Progenitor cell of endocrine pancreas (in vitro differentiated cells): ENCODE measurements around the gene NR3C1. TPM values are rescaled to one million over a fixed set of nuclear protein-coding genes. Genes with fewer than 3 reads are reported as not detected.

Source experiments
- DNase-seq: peaks from one replicate; pipeline ENCODE4 v3.0.0; 2021; ENCODE audit warnings: low spot score; ENCODE audit not compliant: unreplicated experiment
- H3K27ac Mint-ChIP-seq: 2 replicates; pipeline ENCODE4 v1.8.0; 2021; ENCODE audit warnings: mild to moderate bottlenecking, moderate library complexity, mixed read lengths
- H3K27me3 Mint-ChIP-seq: 2 replicates; pipeline ENCODE4 v1.8.0; 2021; ENCODE audit warnings: mixed read lengths
- H3K36me3 Mint-ChIP-seq: 2 replicates; pipeline ENCODE4 v1.8.0; 2022; ENCODE audit warnings: mixed read lengths; ENCODE audit not compliant: insufficient read depth
- H3K4me1 Mint-ChIP-seq: 2 replicates; pipeline ENCODE4 v1.8.0; 2021; ENCODE audit warnings: low read depth, mixed read lengths
- H3K4me3 Mint-ChIP-seq: 2 replicates; pipeline ENCODE4 v1.8.0; 2021; ENCODE audit warnings: low read depth, mild to moderate bottlenecking, moderate library complexity, mixed read lengths
- H3K9me3 Mint-ChIP-seq: 2 replicates; pipeline ENCODE4 v1.8.0; 2021; ENCODE audit warnings: low read depth, mixed read lengths
- CTCF ChIP-seq: fragments of 200-600 bp; sonication (generic); IDR thresholded peaks from one replicate; pipeline ENCODE4 v1.5.0; 2021; ENCODE audit warnings: antibody characterized with exemption, mild to moderate bottlenecking; ENCODE audit not compliant: unreplicated experiment
- total RNA-seq: library from RNA; stranded (reverse); gene quantifications from 2 replicates; pipeline ENCODE4 v1.2.1, GENCODE V29; 2021

Gene NR3C1
- total RNA-seq, 1 donor from 2014 or later, result 6.7 TPM

DNA sequence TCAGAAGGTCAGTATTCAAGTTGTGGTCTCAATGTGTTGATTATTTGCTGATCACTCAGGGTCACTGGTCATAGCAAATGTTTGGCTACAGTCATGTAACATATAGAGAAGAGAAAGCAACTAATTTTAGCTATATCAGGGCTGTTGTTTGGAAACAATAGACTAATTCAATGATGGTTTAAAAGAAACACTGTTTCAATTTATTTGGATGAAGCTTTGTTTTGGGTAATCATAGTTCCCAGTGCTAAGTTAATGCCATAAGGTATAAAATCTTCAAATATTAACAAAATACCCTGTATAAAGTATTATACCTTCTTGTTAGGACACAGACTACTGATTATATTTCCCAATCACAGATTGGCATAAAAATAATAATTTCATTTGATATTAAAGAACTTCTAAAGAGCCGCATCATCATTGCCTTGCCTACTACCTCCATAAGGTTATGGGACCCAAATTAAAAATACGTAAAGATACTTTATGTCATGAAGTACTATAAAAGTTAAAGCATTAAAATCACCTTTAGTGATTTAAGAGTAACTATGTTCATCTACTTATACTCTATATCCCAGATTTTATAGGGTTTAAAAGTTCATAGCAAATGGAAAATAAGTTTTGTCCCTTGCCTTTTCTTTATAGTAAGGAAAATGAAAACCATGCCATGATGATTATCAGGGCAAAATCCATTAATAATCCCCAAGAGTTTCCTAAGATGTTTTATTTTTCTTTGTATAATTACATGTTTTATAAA, 6.0 kb downstream of the NR3C1 start:
- no peak for TF ChIP-seq CTCF
- no peak for DNase-seq
- Mint-ChIP-seq H3K4me3 (no peak overlapping the region), H3K4me1 (peaks cover 23% of the 10 kb centered on the region), H3K27me3 (peaks cover 40% of the 10 kb centered on the region), H3K36me3 (no peaks in the 10 kb centered on the region), H3K27ac (no peak overlapping the region), H3K9me3 (no peaks in the 10 kb centered on the region)

DNA sequence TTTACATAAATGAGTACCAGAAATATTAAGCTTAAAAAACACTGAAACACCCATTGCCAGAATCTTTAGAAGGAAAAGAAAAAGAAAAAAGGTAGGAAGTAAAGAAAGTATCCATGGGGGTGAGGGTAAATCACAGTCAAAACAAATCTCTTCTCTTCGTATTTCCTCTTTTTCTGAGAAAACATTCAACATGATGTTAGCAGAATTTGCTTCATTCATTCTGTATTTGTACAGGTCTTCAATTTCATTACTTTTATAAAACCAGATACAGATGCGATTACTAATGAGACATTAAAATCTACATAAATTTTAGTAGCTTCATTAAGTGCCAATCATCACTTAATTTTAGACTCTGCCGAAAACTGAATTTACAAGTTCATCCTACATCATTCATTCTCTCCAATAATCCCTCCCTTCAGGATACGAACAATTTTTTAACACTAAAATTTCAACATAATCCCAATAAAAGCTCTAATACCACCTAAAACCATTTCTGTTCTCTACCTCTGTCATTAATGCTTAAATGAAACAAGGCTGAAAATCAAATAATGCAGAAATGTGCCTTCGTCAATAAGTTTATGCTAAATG, 7.0 kb downstream of the NR3C1 start:
- peaks cover 15% of the 10 kb centered on the region for H3K4me1 Mint-ChIP-seq
- H3K27ac Mint-ChIP-seq, result no peak overlapping the region
- H3K27me3 Mint-ChIP-seq, result peaks cover 30% of the 10 kb centered on the region
- H3K9me3 Mint-ChIP-seq, result no peaks in the 10 kb centered on the region
- no peak for TF ChIP-seq CTCF
- DNase-seq, result no peak
- H3K4me3 Mint-ChIP-seq, result no peak overlapping the region
- H3K36me3 Mint-ChIP-seq, result no peaks in the 10 kb centered on the region

GRCh38 chr5:143395638-143396352, 7.7 kb downstream of the NR3C1 start:
- H3K9me3 Mint-ChIP-seq, result no peaks in the 10 kb centered on the region
- no peak for TF ChIP-seq CTCF
- no peak overlapping the region for H3K27ac Mint-ChIP-seq
- H3K36me3 Mint-ChIP-seq, result no peaks in the 10 kb centered on the region
- DNase-seq, result no peak
- H3K4me1 Mint-ChIP-seq, result peaks cover 9% of the 10 kb centered on the region
- no peak overlapping the region for H3K4me3 Mint-ChIP-seq
- H3K27me3 Mint-ChIP-seq, result peaks cover 24% of the 10 kb centered on the region

GRCh38 chr5:143393524-143393923, 10.0 kb downstream of the NR3C1 start:
- TF ChIP-seq CTCF, result no peak
- DNase-seq, result no peak
- peaks cover 1% of the 10 kb centered on the region for H3K27me3 Mint-ChIP-seq
- no peaks in the 10 kb centered on the region for H3K9me3 Mint-ChIP-seq
- peaks cover 1% of the 10 kb centered on the region for H3K4me1 Mint-ChIP-seq
- H3K27ac Mint-ChIP-seq, result no peak overlapping the region
- no peak overlapping the region for H3K4me3 Mint-ChIP-seq
- H3K36me3 Mint-ChIP-seq, result no peaks in the 10 kb centered on the region

- Mint-ChIP-seq H3K9me3 (peaks cover 7% of the 10 kb centered on the region), H3K27me3 (no peaks in the 10 kb centered on the region), H3K36me3 (peaks cover 2% of the 10 kb centered on the region), H3K4me1 (peaks cover 1% of the 10 kb centered on the region), H3K4me3 (no peak overlapping the region), H3K27ac (no peak overlapping the region)
- TF ChIP-seq CTCF, result no peak
- no peak for DNase-seq
Observed at GRCh38 chr5:143390941-143391340, 12.5 kb downstream of the NR3C1 start.
